ENCODE measurements around the gene FAM171A2. TPM values are rescaled to one million over a fixed set of nuclear protein-coding genes. Genes with fewer than 3 reads are reported as not detected.
"Not testable (repeated sequence)": the region's sequence is repeated elsewhere in the genome, so short reads cannot be mapped to it uniquely, and the experiment has no call there.

Gene FAM171A2
- polyA plus RNA-seq, 3 donors: not detected

- TF ChIP-seq CTCF (IDR thresholded peaks at IDR 0.05): no peak
- H3K4me1 ChIP-seq (ENCODE audit: control insufficient read depth in 1 of 2, insufficient read depth in 2 of 2, low read length in 2 of 2): peaks cover 62 to 86% of the 10 kb centered on the region in 2 donors
- intact Hi-C loops (cut with micrococcal nuclease): loop anchor here in 1 of 2 donors (5.0 kb wide), 2 partner anchors 71 to 146 kb away; no protein-coding TSS in a partner anchor
- Mint-ChIP-seq H3K36me3 (peaks cover 53 to 57% of the 10 kb centered on the region in 2 donors), H3K27ac (peak overlapping the region; percentile 89 to 98 (median 93)), H3K9me3 (peaks cover 0 to 7% (median 0%) of the 10 kb centered on the region in 7 donors), H3K27me3 (ENCODE audit: low read depth in 3 of 3) (peaks cover 0 to 3% (median 2%) of the 10 kb centered on the region in 3 donors), H3K4me3 (peak overlapping the region; percentile 51 to 77), H3K4me1 (peaks cover 73% of the 10 kb centered on the region)
- H2AFZ ChIP-seq (ENCODE audit: insufficient read depth, low read depth, low read length, poor library complexity, severe bottlenecking): no peak overlapping the region
- H4K20me1 ChIP-seq (ENCODE audit: insufficient read depth, low read length): peaks cover 83% of the 10 kb centered on the region
- H3K9ac ChIP-seq (ENCODE audit: insufficient read depth, low read length, poor library complexity, severe bottlenecking): peak overlapping the region; percentile 18
- H3K4me3 ChIP-seq (replicated peaks in 1 of 3; ENCODE audit: low read depth in 2 of 3, low read length in 3 of 3): peak overlapping the region in 1 of 3 experiments; percentile 92
- DNase-seq: peak; percentile 91 to 97 (median 97)
- H3K9me3 ChIP-seq (replicated peaks in 1 of 2; ENCODE audit: control insufficient read depth in 1 of 2, insufficient read depth in 1 of 2, low read length in 2 of 2): no peaks in the 10 kb centered on the region
- H3K36me3 ChIP-seq (replicated peaks in 1 of 2; ENCODE audit: control insufficient read depth in 1 of 2, insufficient read depth in 2 of 2, low read length in 2 of 2): peaks cover 45 to 48% of the 10 kb centered on the region in 2 donors
- H3K27ac ChIP-seq (ENCODE audit: low read depth in 1 of 2, low read length in 2 of 2): peak overlapping the region; percentile 88 to 98
- no peaks in the 10 kb centered on the region for H3K27me3 ChIP-seq (ENCODE audit: control insufficient read depth in 2 of 2, insufficient read depth in 2 of 2, low read length in 2 of 2)
- peaks cover 67% of the 10 kb centered on the region for H3K79me2 ChIP-seq (ENCODE audit: insufficient read depth, low read length)
- WGBS (ENCODE audit: insufficient coverage): 59% methylated on average over 6 of the region's 9 CpGs
- peak overlapping the region; percentile 88 for H3K4me2 ChIP-seq (replicated peaks; ENCODE audit: extremely low read depth, low read length, poor library complexity, severe bottlenecking)
These were observed 15.2 kb downstream of the FAM171A2 start for GRCh38 chr17:44348234-44348987.

- Histone ChIP-seq H3K79me2 (ENCODE audit: insufficient read depth, low read length) (peaks cover 67% of the 10 kb centered on the region), H3K4me1 (ENCODE audit: control insufficient read depth in 1 of 2, insufficient read depth in 2 of 2, low read length in 2 of 2) (peaks cover 57 to 77% of the 10 kb centered on the region in 2 donors), H4K20me1 (ENCODE audit: insufficient read depth, low read length) (peaks cover 74% of the 10 kb centered on the region), H3K4me3 (replicated peaks in 1 of 3; ENCODE audit: low read depth in 2 of 3, low read length in 3 of 3) (peak overlapping the region in 1 of 3 experiments; percentile 92), H3K27ac (ENCODE audit: low read depth in 1 of 2, low read length in 2 of 2) (peak overlapping the region; percentile 88 to 98), H3K9ac (ENCODE audit: insufficient read depth, low read length, poor library complexity, severe bottlenecking) (peak overlapping the region; percentile 18), H3K4me2 (replicated peaks; ENCODE audit: extremely low read depth, low read length, poor library complexity, severe bottlenecking) (peak overlapping the region; percentile 88), H3K36me3 (replicated peaks in 1 of 2; ENCODE audit: control insufficient read depth in 1 of 2, insufficient read depth in 2 of 2, low read length in 2 of 2) (peaks cover 37 to 38% of the 10 kb centered on the region in 2 donors)
- Mint-ChIP-seq H3K36me3 (peaks cover 45 to 48% of the 10 kb centered on the region in 2 donors), H3K4me1 (peaks cover 64% of the 10 kb centered on the region), H3K4me3 (peak overlapping the region; percentile 27 to 82), H3K27ac (peak overlapping the region; percentile 93 to 98 (median 93))
- H3K27me3 Mint-ChIP-seq (ENCODE audit: low read depth in 3 of 3); H3K9me3 Mint-ChIP-seq; H3K27me3 ChIP-seq (ENCODE audit: control insufficient read depth in 2 of 2, insufficient read depth in 2 of 2, low read length in 2 of 2); DNase-seq; H3K9me3 ChIP-seq (replicated peaks in 1 of 2; ENCODE audit: control insufficient read depth in 1 of 2, insufficient read depth in 1 of 2, low read length in 2 of 2); H2AFZ ChIP-seq (ENCODE audit: insufficient read depth, low read depth, low read length, poor library complexity, severe bottlenecking): not testable (repeated sequence)
- WGBS (ENCODE audit: insufficient coverage): 72% methylated on average over 5 of the region's 18 CpGs
- intact Hi-C loops (cut with micrococcal nuclease): loop anchor here in 1 of 2 donors (5.0 kb wide), 2 partner anchors 70 to 145 kb away; no protein-coding TSS in a partner anchor
These were observed 16.2 kb downstream of the FAM171A2 start for GRCh38 chr17:44347206-44348055.

Data from CD14-positive monocyte (primary cell).